OCI-LY1 (cell line): ENCODE data around the gene DSC3.

Source experiments
- H2AFZ ChIP-seq: fragments of 200-600 bp; sonication (generic), shearing (Covaris generic); 2 replicates; pipeline ENCODE4 v1.6.0; 2014; ENCODE audit warnings: antibody characterized with exemption, mild to moderate bottlenecking, low read length
- H3F3A ChIP-seq: fragments of 200-600 bp; sonication (generic), shearing (Covaris generic); 2 replicates; pipeline ENCODE4 v1.6.0; 2014; ENCODE audit warnings: mild to moderate bottlenecking, antibody characterized with exemption, low read length, moderate library complexity; ENCODE audit not compliant: insufficient read depth
- H3K27ac ChIP-seq: fragments of 200-600 bp; sonication (generic); 2 replicates; pipeline ENCODE4 v1.5.1; 2014; ENCODE audit warnings: low read length, mixed run types, mild to moderate bottlenecking, low read depth; ENCODE audit not compliant: poor library complexity, severe bottlenecking
- H3K27me3 ChIP-seq: fragments of 200-600 bp; sonication (generic); 2 replicates; pipeline ENCODE4 v1.6.0; 2014; ENCODE audit warnings: antibody characterized with exemption, mild to moderate bottlenecking, low read length, moderate library complexity; ENCODE audit not compliant: insufficient read depth
- H3K36me3 ChIP-seq: fragments of 200-600 bp; sonication (generic); 2 replicates; pipeline ENCODE4 v1.6.1; 2014; ENCODE audit warnings: mild to moderate bottlenecking, antibody characterized with exemption, low read length, moderate library complexity, mixed read lengths; ENCODE audit not compliant: insufficient read depth
- H3K4me1 ChIP-seq: fragments of 200-600 bp; sonication (generic); 2 replicates; pipeline ENCODE4 v1.5.1; 2014; ENCODE audit warnings: mild to moderate bottlenecking, low read length, moderate library complexity; ENCODE audit not compliant: insufficient read depth, severe bottlenecking
- H3K4me2 ChIP-seq: fragments of 200-600 bp; sonication (generic), shearing (Covaris generic); 2 replicates; pipeline ENCODE4 v1.6.1; 2014; ENCODE audit warnings: low read length
- H3K4me3 ChIP-seq: fragments of 200-600 bp; sonication (generic); 2 replicates; pipeline ENCODE4 v1.5.1; 2014; ENCODE audit warnings: low read length, low read depth, mild to moderate bottlenecking, mixed read lengths; ENCODE audit not compliant: poor library complexity, severe bottlenecking
- H3K79me2 ChIP-seq: fragments of 200-600 bp; shearing (Covaris generic); 2 replicates; pipeline ENCODE4 v1.6.1; 2016; ENCODE audit warnings: mixed run types, low read length, mixed read lengths; ENCODE audit not compliant: insufficient read depth
- H3K9ac ChIP-seq: fragments of 200-600 bp; sonication (generic), shearing (Covaris generic); 2 replicates; pipeline ENCODE4 v1.6.1; 2014; ENCODE audit warnings: mild to moderate bottlenecking, low read length, mixed read lengths
- H3K9me2 ChIP-seq: fragments of 200-600 bp; sonication (generic), shearing (Covaris generic); 2 replicates; pipeline ENCODE4 v1.6.1; 2014; ENCODE audit warnings: low read depth, mild to moderate bottlenecking, low read length, mixed read lengths
- H3K9me3 ChIP-seq: fragments of 200-600 bp; shearing (Covaris generic); 2 replicates; pipeline ENCODE4 v1.6.1; 2014; ENCODE audit warnings: low read length, mixed read lengths
- H4K20me1 ChIP-seq: fragments of 200-600 bp; sonication (generic), shearing (Covaris generic); 2 replicates; pipeline ENCODE4 v1.6.0; 2016; ENCODE audit warnings: mild to moderate bottlenecking, low read length; ENCODE audit not compliant: insufficient read depth
- EZH2 ChIP-seq: fragments of 200-600 bp; sonication (generic), shearing (Covaris generic); IDR thresholded peaks from 2 replicates; pipeline ENCODE4 v1.8.0; 2017; ENCODE audit warnings: borderline replicate concordance, mixed run types, mild to moderate bottlenecking, antibody characterized with exemption, low read length, moderate library complexity, mixed read lengths
- TF ChIP-seq, protein P1 (sequence below): fragments of 200-600 bp; sonication (generic), shearing (Covaris generic); IDR thresholded peaks from 2 replicates; pipeline ENCODE4 v1.5.1; 2017; ENCODE audit warnings: mild to moderate bottlenecking, antibody characterized with exemption, low read length, moderate library complexity, mixed read lengths

DSC3 gene

DNA sequence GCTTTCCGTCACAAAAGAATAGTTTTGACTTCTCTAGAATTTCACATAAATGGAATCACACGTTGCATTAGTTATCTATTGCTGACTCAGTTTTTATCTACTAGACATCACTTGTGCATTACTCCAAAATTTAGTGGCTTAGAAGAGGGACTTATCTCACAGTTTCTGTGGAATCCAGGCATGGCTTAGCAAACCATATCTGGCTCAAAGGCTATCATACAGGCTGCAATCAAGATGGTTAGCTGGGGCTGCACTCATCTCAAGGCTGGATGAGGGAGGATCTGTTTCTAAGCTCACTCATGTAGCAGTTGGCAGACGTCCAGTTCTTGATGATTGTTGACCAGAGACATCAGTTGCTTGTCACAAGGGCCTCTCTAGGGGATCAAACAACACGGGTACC is 6.6 kb upstream of the DSC3 start:
- Histone ChIP-seq H3K4me3 (no peak overlapping the region), H3K36me3 (no peaks in the 10 kb centered on the region), H3K4me2 (no peak overlapping the region), H3K79me2 (no peaks in the 10 kb centered on the region), H3K9ac (no peak overlapping the region), H3K27ac (no peak overlapping the region), H3F3A (no peaks in the 10 kb centered on the region), H4K20me1 (no peaks in the 10 kb centered on the region), H3K27me3 (no peaks in the 10 kb centered on the region), H2AFZ (no peak overlapping the region), H3K9me2 (no peaks in the 10 kb centered on the region), H3K9me3 (no peaks in the 10 kb centered on the region), H3K4me1 (no peaks in the 10 kb centered on the region)
- TF ChIP-seq, protein P1, sequence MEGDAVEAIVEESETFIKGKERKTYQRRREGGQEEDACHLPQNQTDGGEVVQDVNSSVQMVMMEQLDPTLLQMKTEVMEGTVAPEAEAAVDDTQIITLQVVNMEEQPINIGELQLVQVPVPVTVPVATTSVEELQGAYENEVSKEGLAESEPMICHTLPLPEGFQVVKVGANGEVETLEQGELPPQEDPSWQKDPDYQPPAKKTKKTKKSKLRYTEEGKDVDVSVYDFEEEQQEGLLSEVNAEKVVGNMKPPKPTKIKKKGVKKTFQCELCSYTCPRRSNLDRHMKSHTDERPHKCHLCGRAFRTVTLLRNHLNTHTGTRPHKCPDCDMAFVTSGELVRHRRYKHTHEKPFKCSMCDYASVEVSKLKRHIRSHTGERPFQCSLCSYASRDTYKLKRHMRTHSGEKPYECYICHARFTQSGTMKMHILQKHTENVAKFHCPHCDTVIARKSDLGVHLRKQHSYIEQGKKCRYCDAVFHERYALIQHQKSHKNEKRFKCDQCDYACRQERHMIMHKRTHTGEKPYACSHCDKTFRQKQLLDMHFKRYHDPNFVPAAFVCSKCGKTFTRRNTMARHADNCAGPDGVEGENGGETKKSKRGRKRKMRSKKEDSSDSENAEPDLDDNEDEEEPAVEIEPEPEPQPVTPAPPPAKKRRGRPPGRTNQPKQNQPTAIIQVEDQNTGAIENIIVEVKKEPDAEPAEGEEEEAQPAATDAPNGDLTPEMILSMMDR, result no peak
- TF ChIP-seq EZH2, result no peak

DNA sequence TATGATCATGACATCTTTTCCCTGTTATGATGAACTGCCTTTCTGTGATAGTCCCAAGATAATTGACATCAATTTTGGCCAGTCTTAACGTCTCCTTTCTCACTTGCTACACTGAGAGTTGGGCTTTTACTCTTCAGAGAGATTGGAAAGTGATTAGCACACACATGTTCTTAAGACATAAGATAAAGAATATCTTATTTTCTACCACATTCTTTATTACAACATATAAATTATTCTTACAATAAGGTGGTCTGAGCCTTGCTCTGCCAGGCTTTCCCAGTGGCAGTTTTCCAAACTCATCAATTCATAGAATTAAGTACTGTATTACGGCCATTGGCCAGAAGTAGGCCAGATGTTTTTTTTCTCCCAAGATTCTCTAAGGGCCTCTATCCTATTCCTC is 5.7 kb upstream of the DSC3 start:
- Histone ChIP-seq H3K9me2 (no peaks in the 10 kb centered on the region), H3K9me3 (no peaks in the 10 kb centered on the region), H2AFZ (no peak overlapping the region), H3F3A (no peaks in the 10 kb centered on the region), H3K79me2 (no peaks in the 10 kb centered on the region), H3K4me2 (no peak overlapping the region), H3K27ac (no peak overlapping the region), H3K4me1 (no peaks in the 10 kb centered on the region), H3K27me3 (no peaks in the 10 kb centered on the region), H3K9ac (no peak overlapping the region), H3K36me3 (no peaks in the 10 kb centered on the region), H3K4me3 (no peak overlapping the region), H4K20me1 (no peaks in the 10 kb centered on the region)
- TF ChIP-seq EZH2, result no peak
- TF ChIP-seq, protein P1, result no peak

DNA sequence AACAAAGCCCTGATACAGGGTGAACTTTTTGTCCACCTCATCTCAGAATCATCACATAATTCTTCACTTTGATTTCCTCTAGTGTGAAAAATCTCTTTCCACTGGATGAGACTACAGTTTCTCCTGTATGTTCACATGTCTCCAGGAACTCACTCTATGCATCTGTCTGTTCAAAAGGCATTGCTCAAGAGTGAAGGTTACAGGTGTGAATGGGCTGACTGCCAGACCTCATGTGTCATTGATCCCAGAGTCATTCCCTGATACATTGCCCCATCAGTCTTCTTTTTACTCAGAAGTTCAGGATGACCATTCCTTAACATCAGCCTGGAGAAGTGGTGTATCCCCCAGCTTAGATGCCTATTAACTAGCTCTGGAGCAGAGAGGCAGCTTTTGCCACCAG is 4.4 kb upstream of the DSC3 start:
- Histone ChIP-seq H2AFZ (no peak overlapping the region), H4K20me1 (no peaks in the 10 kb centered on the region), H3K4me1 (no peaks in the 10 kb centered on the region), H3K79me2 (no peaks in the 10 kb centered on the region), H3K9me2 (no peaks in the 10 kb centered on the region), H3F3A (no peaks in the 10 kb centered on the region), H3K9ac (no peak overlapping the region), H3K27ac (no peak overlapping the region), H3K4me2 (no peak overlapping the region), H3K4me3 (no peak overlapping the region), H3K9me3 (no peaks in the 10 kb centered on the region), H3K36me3 (no peaks in the 10 kb centered on the region), H3K27me3 (no peaks in the 10 kb centered on the region)
- TF ChIP-seq, protein P1, result no peak
